Ammon's horn (tissue), 1 donor: ENCODE data around the gene PEPD.

Experiments
- DNase-seq: peaks from one replicate; pipeline ENCODE4 v3.0.0-alpha.2; 2016; ENCODE audit warnings: low spot score

PEPD gene

GRCh38 chr19:33437821-33438671 lies 83.5 kb downstream of the PEPD start:
- DNase-seq, result peak; percentile 67

GRCh38 chr19:33437393-33437820 lies 84.2 kb downstream of the PEPD start:
- no peak for DNase-seq

GRCh38 chr19:33436360-33437345 lies 84.9 kb downstream of the PEPD start:
- no peak for DNase-seq

GRCh38 chr19:33435706-33436359 lies 85.8 kb downstream of the PEPD start:
- DNase-seq, result no peak

- DNase-seq, result no peak
These were observed 86.5 kb downstream of the PEPD start for GRCh38 chr19:33434886-33435705.

- DNase-seq, result no peak
These were observed 87.3 kb downstream of the PEPD start for GRCh38 chr19:33434069-33434885.

- DNase-seq, result no peak
These were observed 89.0 kb downstream of the PEPD start for GRCh38 chr19:33432446-33433170.

- no peak for DNase-seq
These were observed 89.6 kb downstream of the PEPD start for GRCh38 chr19:33432015-33432414.

- DNase-seq, result peak; percentile 91
These were observed 90.8 kb downstream of the PEPD start for GRCh38 chr19:33430674-33431277.

- no peak for DNase-seq
These were observed 91.5 kb downstream of the PEPD start for GRCh38 chr19:33429891-33430673.

- DNase-seq, result no peak
These were observed 92.9 kb downstream of the PEPD start for GRCh38 chr19:33428627-33429125.

- DNase-seq, result no peak
These were observed 93.6 kb downstream of the PEPD start for GRCh38 chr19:33427801-33428626.

- DNase-seq, result no peak
These were observed 94.8 kb downstream of the PEPD start for GRCh38 chr19:33426621-33427361.

- no peak for DNase-seq
These were observed 97.4 kb downstream of the PEPD start for GRCh38 chr19:33424181-33424580.

- DNase-seq, result no peak
These were observed 99.0 kb downstream of the PEPD start for GRCh38 chr19:33422369-33423180.

- no peak for DNase-seq
These were observed 100.2 kb downstream of the PEPD start for GRCh38 chr19:33421368-33421767.
